NB4 (cell line): ENCODE measurements around the gene GNAT3.
A peak's percentile ranks its signal among the peaks of the same experiment; 100 is the strongest.

Source experiments
- DNase-seq: peaks from one replicate; pipeline ENCODE4 v3.0.0; 2010; ENCODE audit warnings: low read depth
- H3K4me3 ChIP-seq: one replicate; pipeline ENCODE4 v1.5.1; 2011; ENCODE audit warnings: mild to moderate bottlenecking, low read depth, low read length, moderate library complexity
- MYC ChIP-seq: IDR thresholded peaks from 2 replicates; pipeline ENCODE4 v1.6.1; 2011; ENCODE audit warnings: low read depth, low read length
- POLR2A ChIP-seq: IDR thresholded peaks from 2 replicates; pipeline ENCODE4 v1.6.1; 2011; ENCODE audit warnings: mild to moderate bottlenecking; ENCODE audit not compliant: insufficient read length; ENCODE audit errors: extremely low read depth
- TF ChIP-seq, protein P1 (sequence below): IDR thresholded peaks from 2 replicates; pipeline ENCODE4 v1.6.1; 2011; ENCODE audit warnings: low read depth, low read length
- TF ChIP-seq, protein P2 (sequence below): IDR thresholded peaks from one replicate; pipeline ENCODE4 v1.5.1; 2012; ENCODE audit warnings: low read depth, low read length

Gene GNAT3

DNA sequence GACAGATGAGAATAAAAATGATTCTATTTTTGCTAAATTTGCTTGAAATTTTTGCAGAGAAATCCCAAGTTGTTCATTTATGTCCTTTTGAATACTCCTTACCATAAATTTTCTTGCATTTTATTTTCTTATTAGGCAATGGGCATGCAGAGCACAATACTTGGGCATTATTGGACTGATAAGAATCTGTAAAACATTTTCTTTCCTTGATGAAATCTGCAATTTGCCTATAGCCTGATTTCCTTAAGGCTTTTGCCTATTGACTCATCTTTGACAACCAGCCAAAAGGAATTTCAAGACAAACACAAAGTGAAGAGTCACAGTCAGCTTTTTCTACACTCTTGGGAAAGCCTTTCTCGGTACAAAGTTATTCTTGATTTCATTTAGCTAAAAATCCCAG is 30.5 kb upstream of the GNAT3 start:
- TF ChIP-seq POLR2A, result no peak
- TF ChIP-seq MYC, result no peak
- TF ChIP-seq, protein P1, sequence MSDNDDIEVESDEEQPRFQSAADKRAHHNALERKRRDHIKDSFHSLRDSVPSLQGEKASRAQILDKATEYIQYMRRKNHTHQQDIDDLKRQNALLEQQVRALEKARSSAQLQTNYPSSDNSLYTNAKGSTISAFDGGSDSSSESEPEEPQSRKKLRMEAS, result no peak
- TF ChIP-seq, protein P2, sequence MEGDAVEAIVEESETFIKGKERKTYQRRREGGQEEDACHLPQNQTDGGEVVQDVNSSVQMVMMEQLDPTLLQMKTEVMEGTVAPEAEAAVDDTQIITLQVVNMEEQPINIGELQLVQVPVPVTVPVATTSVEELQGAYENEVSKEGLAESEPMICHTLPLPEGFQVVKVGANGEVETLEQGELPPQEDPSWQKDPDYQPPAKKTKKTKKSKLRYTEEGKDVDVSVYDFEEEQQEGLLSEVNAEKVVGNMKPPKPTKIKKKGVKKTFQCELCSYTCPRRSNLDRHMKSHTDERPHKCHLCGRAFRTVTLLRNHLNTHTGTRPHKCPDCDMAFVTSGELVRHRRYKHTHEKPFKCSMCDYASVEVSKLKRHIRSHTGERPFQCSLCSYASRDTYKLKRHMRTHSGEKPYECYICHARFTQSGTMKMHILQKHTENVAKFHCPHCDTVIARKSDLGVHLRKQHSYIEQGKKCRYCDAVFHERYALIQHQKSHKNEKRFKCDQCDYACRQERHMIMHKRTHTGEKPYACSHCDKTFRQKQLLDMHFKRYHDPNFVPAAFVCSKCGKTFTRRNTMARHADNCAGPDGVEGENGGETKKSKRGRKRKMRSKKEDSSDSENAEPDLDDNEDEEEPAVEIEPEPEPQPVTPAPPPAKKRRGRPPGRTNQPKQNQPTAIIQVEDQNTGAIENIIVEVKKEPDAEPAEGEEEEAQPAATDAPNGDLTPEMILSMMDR, result no peak
- DNase-seq, result no peak
- H3K4me3 ChIP-seq, result no peak overlapping the region

DNA sequence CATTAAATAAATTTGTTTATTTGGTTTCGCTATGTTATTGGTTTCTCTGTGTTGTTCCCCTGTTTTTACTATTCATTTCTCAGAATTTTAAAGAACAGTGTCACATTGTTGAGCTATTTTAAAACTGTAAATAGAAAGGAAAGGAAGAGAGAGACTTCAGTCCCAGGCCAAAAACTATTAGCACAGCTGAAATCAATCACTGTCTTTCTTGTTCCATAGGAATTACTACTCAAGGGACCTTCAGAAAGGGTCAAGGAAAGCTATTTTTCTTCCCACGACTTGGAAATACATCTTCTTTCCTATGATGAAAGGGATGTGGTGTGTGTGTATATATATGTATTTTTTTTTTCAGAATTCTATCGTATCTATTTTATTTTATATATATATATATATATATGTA is 29.0 kb upstream of the GNAT3 start:
- TF ChIP-seq, protein P1, result no peak
- TF ChIP-seq POLR2A (no peak), MYC (no peak)
- TF ChIP-seq, protein P2, result no peak
- no peak for DNase-seq
- no peak overlapping the region for H3K4me3 ChIP-seq

DNA sequence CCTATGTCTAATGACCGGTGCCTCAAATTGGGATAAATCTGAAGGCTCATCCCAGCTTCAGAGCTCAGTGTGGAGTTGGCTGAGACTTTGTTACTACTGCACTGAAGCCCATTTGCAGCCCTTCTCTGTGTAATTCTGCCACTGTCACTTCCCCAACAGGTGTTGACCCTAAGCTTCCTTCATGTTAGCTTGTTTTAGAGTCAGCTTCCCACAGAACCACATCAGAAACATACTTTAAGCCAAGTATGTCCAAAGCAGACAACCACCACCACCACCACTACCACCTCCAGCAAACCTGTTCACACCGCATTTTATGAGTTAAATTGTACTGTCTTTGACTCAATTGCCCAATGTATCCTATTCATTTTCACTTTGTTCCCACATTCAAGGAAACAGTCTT is 25.2 kb upstream of the GNAT3 start:
- peak; percentile 15 for DNase-seq
- TF ChIP-seq POLR2A, result no peak
- TF ChIP-seq, protein P1, result no peak
- TF ChIP-seq MYC, result no peak
- TF ChIP-seq, protein P2, result no peak
- no peak overlapping the region for H3K4me3 ChIP-seq

DNA sequence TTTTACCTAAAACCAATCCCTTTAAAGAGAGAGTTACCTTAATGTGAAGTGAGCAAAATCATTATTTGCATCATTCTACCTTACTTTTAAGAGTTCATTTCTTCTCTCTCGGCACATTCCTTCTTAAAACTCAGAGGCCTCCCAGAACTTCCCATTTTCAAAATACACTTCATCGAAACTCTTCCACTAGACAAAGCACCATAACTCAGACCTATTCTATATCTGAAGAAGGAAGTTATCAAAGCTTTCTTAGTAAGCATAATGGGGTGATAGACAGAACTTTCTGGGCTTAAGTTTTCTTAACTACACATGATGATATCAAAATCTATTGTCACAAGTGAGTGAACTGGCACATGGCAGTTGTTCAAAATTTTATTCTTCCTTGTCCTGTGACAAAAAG is 24.6 kb upstream of the GNAT3 start:
- TF ChIP-seq, protein P2, result no peak
- H3K4me3 ChIP-seq, result no peak overlapping the region
- DNase-seq, result no peak

DNA sequence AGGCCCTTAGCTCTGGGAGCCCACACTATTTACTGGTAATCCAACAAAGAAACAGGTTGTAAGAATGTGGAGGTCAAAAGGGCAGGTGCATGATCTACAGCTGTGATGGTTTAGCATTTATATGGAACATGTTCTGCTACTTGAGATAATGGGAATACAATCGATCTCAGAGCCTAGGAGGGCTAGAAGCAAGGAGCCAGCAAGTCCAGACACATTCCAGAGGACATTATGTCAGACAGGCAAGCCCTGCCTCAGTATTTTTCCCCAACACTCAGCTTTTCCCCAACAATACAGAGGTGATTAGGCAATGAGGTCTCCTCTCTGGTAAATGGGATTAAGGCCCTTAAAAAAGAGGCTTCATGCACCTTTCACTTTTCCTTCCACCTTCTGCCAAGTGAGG is 21.4 kb upstream of the GNAT3 start:
- H3K4me3 ChIP-seq, result no peak overlapping the region
- DNase-seq, result no peak
- TF ChIP-seq, protein P2, result no peak
- no peak for TF ChIP-seq POLR2A

DNA sequence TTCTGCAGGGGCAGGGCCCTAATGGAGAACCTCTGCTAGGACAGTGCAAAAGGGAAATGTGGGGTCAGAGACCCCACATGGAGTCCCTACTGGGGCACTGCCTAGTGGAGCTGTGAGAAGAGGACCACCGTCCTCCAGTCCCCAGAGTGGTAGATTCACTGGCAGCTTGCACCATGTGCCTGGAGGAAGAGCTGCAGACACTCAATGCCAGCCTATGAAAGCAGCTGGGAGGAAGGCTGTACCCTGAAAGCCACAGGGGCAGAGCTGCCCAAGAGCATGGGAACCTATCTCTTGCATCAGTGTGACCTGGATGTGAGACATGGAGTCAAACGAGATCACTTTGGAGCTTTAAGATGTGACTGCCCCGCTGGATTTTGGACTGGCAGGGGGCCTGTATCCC is 20.3 kb upstream of the GNAT3 start:
- TF ChIP-seq, protein P1, result no peak
- no peak for TF ChIP-seq POLR2A
- no peak for TF ChIP-seq MYC
- TF ChIP-seq, protein P2, result no peak
- H3K4me3 ChIP-seq, result no peak overlapping the region
- DNase-seq, result no peak
